Raji (cell line): Measurements from ENCODE around the gene COL23A1.

Experiments
- POLR2A ChIP-seq: IDR thresholded peaks from 2 replicates; pipeline ENCODE4 v1.6.1; 2011; ENCODE audit warnings: low read depth, low read length, control low read depth; ENCODE audit not compliant: insufficient read depth

Gene COL23A1

DNA sequence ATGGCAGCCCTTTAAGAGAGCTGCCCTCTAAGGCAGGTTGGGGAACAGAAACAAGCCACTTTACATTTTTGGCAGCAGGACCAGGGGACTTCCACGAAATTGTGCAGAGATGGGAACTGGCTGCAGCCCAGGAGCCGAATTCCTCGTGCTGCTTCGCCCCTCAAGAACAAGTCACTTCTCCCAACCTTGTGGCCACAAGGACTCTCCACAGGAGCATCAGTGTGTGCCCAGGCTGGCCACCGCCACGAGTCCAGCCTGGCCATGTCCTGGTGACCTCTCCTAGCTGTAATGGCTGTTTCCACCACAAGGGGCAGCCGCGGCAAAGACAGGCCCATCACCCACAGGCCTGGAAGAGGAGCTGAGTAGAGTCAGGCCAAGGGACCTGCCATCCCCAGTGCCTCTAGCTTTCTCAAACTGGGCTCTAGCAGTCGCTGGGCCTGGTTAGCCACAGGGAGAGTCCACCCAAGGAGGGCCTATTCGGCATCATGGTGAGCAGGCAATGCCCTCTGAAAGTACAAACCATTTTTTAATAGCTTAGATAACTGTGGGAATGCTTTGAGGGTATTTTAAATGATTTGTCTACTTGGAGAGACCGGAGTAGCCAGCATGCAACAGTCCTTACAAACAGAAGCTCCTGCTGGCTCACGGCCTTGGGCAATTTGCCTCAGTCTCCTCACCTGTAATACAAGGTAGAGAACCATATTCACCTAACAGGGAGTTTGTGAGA lies 129.0 kb downstream of the COL23A1 start:
- TF ChIP-seq POLR2A: no peak

DNA sequence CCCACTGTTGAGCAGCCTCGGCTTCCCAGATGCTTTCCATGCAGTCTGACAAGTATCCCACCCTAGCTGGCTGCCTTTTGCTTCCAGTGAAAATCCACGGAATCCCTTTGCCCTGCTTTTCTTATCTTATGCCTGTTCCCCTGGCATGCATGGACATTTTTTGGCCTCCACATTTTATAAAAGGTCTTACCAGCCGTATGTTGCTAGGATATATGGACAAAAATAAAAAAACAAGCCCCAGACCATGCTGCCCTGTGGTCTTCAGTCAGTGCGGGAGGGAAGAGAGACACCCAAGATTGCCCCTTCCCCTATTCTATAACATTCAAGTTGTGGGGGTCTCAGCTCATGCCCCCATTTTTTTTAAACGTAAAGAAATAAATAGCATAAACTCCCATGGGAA lies 129.6 kb downstream of the COL23A1 start:
- no peak for TF ChIP-seq POLR2A

- TF ChIP-seq POLR2A: no peak
Observed at GRCh38 chr5:178460174-178460573, 130.0 kb downstream of the COL23A1 start.

- TF ChIP-seq POLR2A: no peak
Observed at GRCh38 chr5:178458140-178458539, 132.1 kb downstream of the COL23A1 start.

DNA sequence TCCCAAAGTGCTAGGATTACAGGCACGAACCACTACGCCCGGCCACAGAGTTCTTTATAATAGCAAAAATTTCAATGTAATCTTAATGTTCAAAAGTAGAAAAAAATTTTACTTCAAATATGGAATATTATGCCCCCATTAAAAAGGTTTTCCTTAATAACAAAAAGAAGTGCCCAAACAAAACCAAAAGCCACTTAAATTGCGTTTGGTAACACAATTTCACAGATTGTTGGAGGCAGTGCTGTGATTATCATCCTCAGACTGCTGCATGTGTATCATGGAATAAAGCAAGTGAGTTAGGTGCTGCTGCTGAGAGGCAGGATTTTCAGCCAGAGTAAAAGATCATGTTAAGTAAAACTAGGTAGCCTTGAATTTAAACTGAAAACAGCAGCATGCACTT lies 132.7 kb downstream of the COL23A1 start:
- TF ChIP-seq POLR2A: no peak

GRCh38 chr5:178455480-178455835 lies 134.7 kb downstream of the COL23A1 start:
- TF ChIP-seq POLR2A: no peak

GRCh38 chr5:178454821-178455479 lies 135.2 kb downstream of the COL23A1 start:
- TF ChIP-seq POLR2A: no peak

- TF ChIP-seq POLR2A: no peak
Observed at GRCh38 chr5:178454303-178454702, 135.9 kb downstream of the COL23A1 start.

DNA sequence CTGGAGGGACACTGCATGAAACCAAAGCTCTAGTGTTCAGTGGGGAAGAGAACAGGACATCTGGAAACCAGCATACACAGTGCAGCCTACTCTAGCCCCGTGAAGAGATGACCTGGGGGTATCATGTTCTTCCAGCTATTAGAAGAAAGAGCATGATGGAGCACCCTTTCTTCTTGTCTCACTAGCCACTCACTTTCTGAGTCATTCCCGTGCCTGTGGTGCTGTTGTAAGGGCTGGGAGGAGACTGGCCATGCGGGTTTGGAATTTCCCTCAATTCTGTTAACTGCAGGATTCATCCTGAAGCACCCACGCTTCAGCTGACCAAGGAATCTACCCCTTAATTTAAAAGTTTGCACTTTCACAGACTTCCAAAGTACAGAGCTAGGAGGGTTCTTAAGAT lies 137.0 kb downstream of the COL23A1 start:
- TF ChIP-seq POLR2A: no peak

- TF ChIP-seq POLR2A: no peak
Observed at GRCh38 chr5:178450121-178451028, 139.8 kb downstream of the COL23A1 start.

DNA sequence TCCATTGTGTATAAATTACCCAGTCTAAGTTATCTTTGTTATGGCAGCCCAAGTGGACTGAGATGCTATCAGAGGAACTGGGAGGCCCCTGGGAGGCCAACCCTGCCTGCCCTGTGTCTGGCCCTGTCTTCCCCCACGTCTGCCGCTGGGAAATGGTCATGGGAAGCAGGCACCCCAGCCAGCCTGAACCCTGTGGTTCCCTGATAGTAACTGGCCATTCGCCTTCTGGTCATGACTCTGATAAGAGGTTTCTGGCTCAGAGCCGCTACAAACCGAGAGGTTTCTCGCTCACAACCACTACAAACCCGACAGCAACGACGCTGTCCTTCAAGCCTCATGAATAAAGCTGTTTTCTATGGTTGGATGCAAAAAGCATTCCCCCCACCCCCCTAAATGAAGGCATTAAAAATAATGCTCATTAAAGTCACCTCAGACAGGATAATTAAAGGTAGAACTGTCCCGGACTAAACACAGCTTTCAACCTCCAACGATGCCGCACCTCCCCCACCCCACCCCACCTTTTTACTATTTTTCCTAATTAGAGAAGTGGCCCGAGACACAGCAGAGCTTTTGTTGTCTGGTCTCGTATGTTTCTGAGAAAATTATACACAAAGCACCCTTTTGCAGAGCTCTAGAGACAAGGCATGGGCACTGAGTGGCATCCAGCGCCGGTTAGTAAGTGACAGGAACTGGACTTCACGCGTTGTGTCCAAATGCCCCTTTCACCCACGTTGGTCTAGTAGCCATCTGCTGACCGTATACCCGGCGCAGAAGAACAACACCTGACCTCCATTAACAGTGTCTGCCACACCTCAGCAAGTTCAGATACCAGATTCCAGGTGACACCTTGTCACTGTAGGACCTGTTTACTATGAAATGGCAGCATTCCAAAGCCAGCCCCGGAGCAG lies 140.8 kb downstream of the COL23A1 start:
- TF ChIP-seq POLR2A: no peak

DNA sequence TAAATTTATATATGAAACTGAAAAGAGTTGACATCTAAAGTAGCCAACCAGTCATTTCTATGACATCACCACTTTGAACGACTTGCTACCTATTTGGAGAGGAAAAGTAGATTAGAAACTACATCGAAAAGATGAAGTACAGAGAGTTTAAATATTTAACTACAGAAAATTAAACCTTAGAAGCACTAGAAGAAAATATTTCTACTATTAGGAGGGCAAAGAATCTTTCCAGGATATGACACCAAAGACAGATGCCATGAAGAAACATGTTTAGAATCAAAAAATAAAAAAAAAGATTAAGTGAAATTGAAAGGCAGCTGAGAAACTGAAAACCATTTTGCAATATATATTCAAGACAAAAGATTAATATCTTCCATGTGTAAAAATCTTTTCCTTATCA lies 144.7 kb downstream of the COL23A1 start:
- TF ChIP-seq POLR2A: no peak

- no peak for TF ChIP-seq POLR2A
Observed at GRCh38 chr5:178442405-178443257, 147.6 kb downstream of the COL23A1 start.

- TF ChIP-seq POLR2A: no peak
Observed at GRCh38 chr5:178441486-178442270, 148.5 kb downstream of the COL23A1 start.

DNA sequence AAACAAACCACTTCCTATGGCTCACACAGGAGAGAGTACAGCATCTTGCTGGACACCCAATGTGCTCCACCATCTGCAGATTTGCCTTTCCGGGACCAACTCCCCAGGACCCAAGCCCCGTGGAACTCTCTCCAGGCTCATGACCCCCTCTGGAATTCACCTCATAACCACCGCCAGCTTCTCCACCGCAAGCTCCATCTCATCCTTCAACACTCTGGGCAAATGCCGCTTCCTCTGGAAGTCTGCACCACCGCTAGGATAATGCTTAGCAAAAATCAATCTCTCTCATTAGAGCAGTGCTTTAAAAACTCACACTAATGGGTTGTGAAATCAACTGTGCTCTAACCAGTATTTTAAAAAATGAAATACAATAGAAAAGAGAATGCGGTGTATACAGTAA lies 150.0 kb downstream of the COL23A1 start:
- no peak for TF ChIP-seq POLR2A
